GM12878 (cell line): ENCODE results near the gene ASB10. TPM values are rescaled to one million over a fixed set of nuclear protein-coding genes. Genes with fewer than 3 reads are reported as not detected.

Experiments used
- ATAC-seq: fragments of 200-7000 bp; cut with Tn5 transposase; 3 replicates; pipeline ENCODE4 v1.9.1; 2020; ENCODE audit warnings: mild to moderate bottlenecking, moderate library complexity
- BruUV-seq: library from RNA; stranded (reverse); fragments of 400-500 nt; replicated peaks from 2 replicates; lab custom pipeline; 2021; lab: Mats Ljungman, UMichigan
- CTCF ChIA-PET: fragments of 300-600 bp; sonication (Branson Sonifier 250); formaldehyde crosslinking; extraction: SDS; loops from one replicate; lab custom pipeline; 2021; ENCODE audit warnings: inconsistent platforms; lab: Yijun Ruan, JAX
- POLR2A ChIA-PET: fragments of 350-600 bp; formaldehyde crosslinking; extraction: SDS; loops from one replicate; lab custom pipeline; 2021; ENCODE audit warnings: inconsistent platforms; lab: Charles Lee
- RAD21 ChIA-PET: fragments of 300-600 bp; sonication (Branson Sonifier 250); formaldehyde crosslinking; loops from one replicate; lab custom pipeline; 2023; ENCODE audit warnings: antibody characterized with exemption; ENCODE audit not compliant: unreplicated experiment; lab: Charles Lee
- SMC1A ChIA-PET: fragments of 300-600 bp; sonication (Branson Sonifier 250); formaldehyde crosslinking; loops from one replicate; lab custom pipeline; 2023; ENCODE audit not compliant: unreplicated experiment, uncharacterized antibody; lab: Charles Lee
- DNase-seq: peaks from one replicate; pipeline ENCODE4 v3.0.0-alpha.2; 2011; ENCODE audit warnings: low read depth, low spot score
- FAIRE-seq: peaks from 3 replicates; lab custom pipeline; 2011; peaks lifted over from hg19 to GRCh38; lab: Jason Lieb, UNC
- H2AFZ ChIP-seq: 2 replicates; pipeline ENCODE4 v1.6.0; 2011; ENCODE audit warnings: low read depth, low read length, control low read depth; ENCODE audit not compliant: control insufficient read depth
- H3K27ac ChIP-seq: 2 replicates; pipeline ENCODE4 v1.5.1; 2011; ENCODE audit warnings: control low read depth; ENCODE audit not compliant: control insufficient read depth, insufficient read depth
- H3K27me3 ChIP-seq, 2 experiments: replicated peaks in 1 of 2; 2 replicates each; pipeline versions ENCODE4 v1.6.0 to v1.6.1; 2011; ENCODE audit warnings: low read length in 1 of 2; ENCODE audit not compliant: control insufficient read depth in 2 of 2, insufficient read depth in 2 of 2
- H3K36me3 ChIP-seq, 2 experiments: 2 replicates each; pipeline ENCODE4 v1.5.1; 2011; ENCODE audit warnings: low read length in 1 of 2; ENCODE audit not compliant: control insufficient read depth in 2 of 2, insufficient read depth in 2 of 2
- H3K4me1 ChIP-seq: 2 replicates; pipeline ENCODE4 v1.6.1; 2011; ENCODE audit warnings: mild to moderate bottlenecking, low read length, moderate library complexity, mixed read lengths; ENCODE audit not compliant: control insufficient read depth, insufficient read depth
- H3K4me2 ChIP-seq: 2 replicates; pipeline ENCODE4 v1.6.0; 2011; ENCODE audit warnings: control low read depth; ENCODE audit not compliant: control insufficient read depth, insufficient read depth
- H3K4me3 ChIP-seq: fragments of 200-600 bp; sonication (generic); 2 replicates; pipeline ENCODE4 v1.5.1; 2016
- H3K79me2 ChIP-seq: 2 replicates; pipeline ENCODE4 v1.6.0; 2011; ENCODE audit warnings: low read length; ENCODE audit not compliant: control insufficient read depth, insufficient read depth
- H3K9ac ChIP-seq: 2 replicates; pipeline ENCODE4 v1.8.0; 2011; ENCODE audit warnings: low read length, control low read depth, mixed read lengths; ENCODE audit not compliant: control insufficient read depth, insufficient read depth
- H3K9me3 ChIP-seq: replicated peaks from 3 replicates; pipeline ENCODE4 v1.5.1; 2011; ENCODE audit warnings: mild to moderate bottlenecking, low read length; ENCODE audit not compliant: control insufficient read depth, insufficient read depth
- H4K20me1 ChIP-seq: 2 replicates; pipeline ENCODE4 v1.6.0; 2011; ENCODE audit not compliant: control insufficient read depth, insufficient read depth
- ASH2L ChIP-seq: fragments of 300-600, 200-600 bp; sonication (generic); IDR thresholded peaks from 2 replicates; pipeline ENCODE4 v1.6.1; 2017; ENCODE audit warnings: low read depth, mild to moderate bottlenecking, borderline replicate concordance
- HDAC2 ChIP-seq: fragments of 200-600 bp; sonication (generic); IDR thresholded peaks from 2 replicates; pipeline ENCODE4 v1.6.1; 2017
- MEF2A ChIP-seq: IDR thresholded peaks from 2 replicates; pipeline ENCODE4 v1.6.1; 2011; ENCODE audit warnings: low read depth, mild to moderate bottlenecking, low read length, moderate library complexity; ENCODE audit not compliant: insufficient read depth
- MEF2B ChIP-seq: fragments of 450-650 bp; IDR thresholded peaks from 2 replicates; pipeline ENCODE4 v1.6.1; 2018; ENCODE audit warnings: mild to moderate bottlenecking, moderate library complexity; ENCODE audit not compliant: partially characterized antibody, poor library complexity, severe bottlenecking
- NFXL1 ChIP-seq: fragments of 450-650 bp; IDR thresholded peaks from 2 replicates; pipeline ENCODE4 v1.6.1; 2017; ENCODE audit warnings: antibody characterized with exemption, mild to moderate bottlenecking, borderline replicate concordance
- POU2F2 ChIP-seq: IDR thresholded peaks from 3 replicates; pipeline ENCODE4 v1.6.1; 2011; ENCODE audit warnings: low read depth, mild to moderate bottlenecking, low read length, borderline replicate concordance
- SMARCA5 ChIP-seq: fragments of 450-650 bp; IDR thresholded peaks from 2 replicates; pipeline ENCODE4 v1.6.1; 2017; ENCODE audit warnings: mild to moderate bottlenecking
- SP1 ChIP-seq: IDR thresholded peaks from one replicate; pipeline ENCODE4 v1.6.1; 2011; ENCODE audit warnings: low read depth, low read length
- SPI1 ChIP-seq: IDR thresholded peaks from 2 replicates; pipeline ENCODE4 v1.6.1; 2011; ENCODE audit warnings: low read depth, mild to moderate bottlenecking, low read length, moderate library complexity, borderline replicate concordance; ENCODE audit not compliant: insufficient read depth
- SRF ChIP-seq, 2 experiments: IDR thresholded peaks; 2 replicates each; pipeline ENCODE4 v1.6.1; 2011; ENCODE audit warnings: low read depth in 2 of 2, low read length in 2 of 2, mild to moderate bottlenecking in 1 of 2, moderate library complexity in 1 of 2
- STAT1 ChIP-seq: fragments of 450-650 bp; conservative IDR thresholded peaks from 2 replicates; pipeline ENCODE4 v1.6.1; 2014; ENCODE audit warnings: antibody characterized with exemption, mild to moderate bottlenecking
- TCF3 ChIP-seq: IDR thresholded peaks from 2 replicates; pipeline ENCODE4 v1.6.1; 2012; ENCODE audit warnings: low read depth, mild to moderate bottlenecking, low read length, borderline replicate concordance; ENCODE audit not compliant: insufficient read depth
- TCF7 ChIP-seq: IDR thresholded peaks from 2 replicates; pipeline ENCODE4 v1.6.1; 2014; ENCODE audit warnings: antibody characterized with exemption, borderline replicate concordance
- YBX1 ChIP-seq: fragments of 450-650 bp; IDR thresholded peaks from 2 replicates; pipeline ENCODE4 v1.6.1; 2016; ENCODE audit warnings: antibody characterized with exemption
- ZNF274 ChIP-seq: IDR thresholded peaks from one replicate; pipeline ENCODE4 v1.8.0; 2011; ENCODE audit not compliant: insufficient read length, insufficient read depth
- ZSCAN29 ChIP-seq: fragments of 450-650 bp; IDR thresholded peaks from 2 replicates; pipeline ENCODE4 v1.6.1; 2017; ENCODE audit warnings: mild to moderate bottlenecking, moderate library complexity
- WGBS: methylation state at CpG from one replicate; pipeline ENCODE4 v1.1.6; 2016; ENCODE audit warnings: low lambda C conversion rate; ENCODE audit not compliant: insufficient replicate concordance, insufficient coverage; ENCODE audit errors: missing lambda C conversion rate; 5-methylcytosine and 5-hydroxymethylcytosine counted together
- in situ Hi-C: fragments of 300-500 bp; cut with MboI; formaldehyde crosslinking; loops from 9 replicates; pipeline ENCODE4 v1.14.3; 2018; ENCODE audit warnings: mixed read lengths
- intact Hi-C: fragments of 100-400 bp; cut with micrococcal nuclease; formaldehyde crosslinking; loops from one replicate; pipeline ENCODE4 v1.14.2; 2022; ENCODE audit not compliant: unreplicated experiment
- polyA plus RNA-seq, 11 experiments: library from polyadenylated mRNA; depleted of rRNA in 4 of 11; unstranded in 6 of 11; stranded (reverse) in 5 of 11; fragments of >200 nt; fragmentation: Nextera tagmentation in 4 of 11; fragmentation: Illumina TruSeq in 1 of 11; extraction: Ambion mirVana in 4 of 11; extraction: Trizol in 1 of 11; gene quantifications; 1 replicate in 1 of 11; 2 replicates in 10 of 11; pipeline versions ENCODE4 v1.2.1 to v1.2.3, GENCODE V29; 2011 to 2016; ENCODE audit warnings: inconsistent platforms in 2 of 11, missing spikeins in 2 of 11, low read depth in 1 of 11
- total RNA-seq, 4 experiments: library from RNA; depleted of rRNA in 3 of 4; stranded (reverse); fragments of >200 nt in 3 of 4; fragmentation: Illumina TruSeq in 1 of 4; extraction: Trizol in 1 of 4; gene quantifications; 2 replicates each; pipeline versions ENCODE4 v1.2.1 to v1.2.3, GENCODE V29; 2013 to 2021
- TF ChIP-seq, protein P1 (sequence below): fragments of 450-650 bp; IDR thresholded peaks from 2 replicates; pipeline ENCODE4 v1.6.1; 2016; ENCODE audit warnings: mild to moderate bottlenecking
- TF ChIP-seq, protein P2 (sequence below): fragments of 450-650 bp; IDR thresholded peaks from 2 replicates; pipeline ENCODE4 v1.6.1; 2017; ENCODE audit warnings: low read depth, mild to moderate bottlenecking, moderate library complexity

Gene ASB10
- total and polyA plus RNA-seq, 10 of the 15 experiments (the other 5 are each of a cell fraction or from before 2014, with no cell fraction given) = not detected

DNA sequence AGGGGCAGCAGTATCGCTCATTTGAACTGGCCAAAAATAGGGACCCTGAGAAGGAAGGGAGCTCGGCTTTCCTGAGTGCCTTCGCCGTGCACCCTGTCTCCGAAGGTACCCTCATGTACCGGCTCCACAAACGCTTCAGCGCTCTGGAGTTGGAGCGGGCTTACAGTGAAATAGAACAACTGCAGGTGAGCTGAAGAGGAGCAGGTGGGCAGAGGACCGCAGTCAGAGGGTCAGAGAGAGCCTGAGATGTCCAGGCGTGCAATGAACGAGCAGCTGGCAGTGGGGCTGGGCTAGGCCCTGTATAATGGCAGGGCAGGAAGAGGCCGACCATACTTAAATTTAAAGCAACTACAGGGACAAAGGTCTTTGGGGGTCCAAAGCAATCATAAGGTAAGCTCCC is 49.4 kb upstream of the ASB10 start:
- BruUV-seq = no TSS peak
- 98% methylated on average over 13 of the region's 13 CpGs for WGBS
- in situ Hi-C loops (no loop called here), intact Hi-C loops (no loop called here)
- Histone ChIP-seq H3K27me3 (no peaks in the 10 kb centered on the region), H3K4me1 (peaks cover 5% of the 10 kb centered on the region), H3K9me3 (no peaks in the 10 kb centered on the region), H3K36me3 (peaks cover 0 to 13% of the 10 kb centered on the region in 2 experiments; a peak in 3 of 4 replicates), H3K4me2 (no peak overlapping the region), H3K27ac (no peak overlapping the region), H3K79me2 (peaks cover 35% of the 10 kb centered on the region), H4K20me1 (no peaks in the 10 kb centered on the region), H3K9ac (no peak overlapping the region), H3K4me3 (no peak overlapping the region), H2AFZ (no peak overlapping the region)
- ChIA-PET RAD21 (interaction anchor here (0.9 kb wide), 1 partner anchor 9 kb away, joined by 4 read pairs; the partner anchor contains the start of gene ABCF2), SMC1A (interaction anchor here (0.5 kb wide), 1 partner anchor 511 kb away, joined by 3 read pairs; no protein-coding TSS in a partner anchor), POLR2A (no interaction called here), CTCF (interaction anchor here (1.2 to 1.7 kb wide), 4 partner anchors 9 to 114 kb away, joined by 3 to 8 read pairs (median 4); partner anchors contain the start of gene ABCF2)
- DNase-seq (no peak), ATAC-seq (no peak), FAIRE-seq (no peak)
- no peak for TF ChIP-seq TCF3
- TF ChIP-seq SMARCA5 = no peak
- TF ChIP-seq SPI1 = no peak
- no peak for TF ChIP-seq SP1
- TF ChIP-seq HDAC2 = no peak
- TF ChIP-seq ZSCAN29 = no peak
- no peak for TF ChIP-seq STAT1
- TF ChIP-seq, protein P1, sequence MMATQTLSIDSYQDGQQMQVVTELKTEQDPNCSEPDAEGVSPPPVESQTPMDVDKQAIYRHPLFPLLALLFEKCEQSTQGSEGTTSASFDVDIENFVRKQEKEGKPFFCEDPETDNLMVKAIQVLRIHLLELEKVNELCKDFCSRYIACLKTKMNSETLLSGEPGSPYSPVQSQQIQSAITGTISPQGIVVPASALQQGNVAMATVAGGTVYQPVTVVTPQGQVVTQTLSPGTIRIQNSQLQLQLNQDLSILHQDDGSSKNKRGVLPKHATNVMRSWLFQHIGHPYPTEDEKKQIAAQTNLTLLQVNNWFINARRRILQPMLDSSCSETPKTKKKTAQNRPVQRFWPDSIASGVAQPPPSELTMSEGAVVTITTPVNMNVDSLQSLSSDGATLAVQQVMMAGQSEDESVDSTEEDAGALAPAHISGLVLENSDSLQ = no peak
- TF ChIP-seq MEF2A = no peak
- TF ChIP-seq YBX1 = no peak
- TF ChIP-seq ZNF274 = no peak
- no peak for TF ChIP-seq NFXL1
- no peak for TF ChIP-seq POU2F2
- TF ChIP-seq, protein P2, sequence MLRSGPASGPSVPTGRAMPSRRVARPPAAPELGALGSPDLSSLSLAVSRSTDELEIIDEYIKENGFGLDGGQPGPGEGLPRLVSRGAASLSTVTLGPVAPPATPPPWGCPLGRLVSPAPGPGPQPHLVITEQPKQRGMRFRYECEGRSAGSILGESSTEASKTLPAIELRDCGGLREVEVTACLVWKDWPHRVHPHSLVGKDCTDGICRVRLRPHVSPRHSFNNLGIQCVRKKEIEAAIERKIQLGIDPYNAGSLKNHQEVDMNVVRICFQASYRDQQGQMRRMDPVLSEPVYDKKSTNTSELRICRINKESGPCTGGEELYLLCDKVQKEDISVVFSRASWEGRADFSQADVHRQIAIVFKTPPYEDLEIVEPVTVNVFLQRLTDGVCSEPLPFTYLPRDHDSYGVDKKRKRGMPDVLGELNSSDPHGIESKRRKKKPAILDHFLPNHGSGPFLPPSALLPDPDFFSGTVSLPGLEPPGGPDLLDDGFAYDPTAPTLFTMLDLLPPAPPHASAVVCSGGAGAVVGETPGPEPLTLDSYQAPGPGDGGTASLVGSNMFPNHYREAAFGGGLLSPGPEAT = no peak
- TF ChIP-seq MEF2B = no peak
- no peak for TF ChIP-seq TCF7
- TF ChIP-seq SRF (IDR thresholded peaks at IDR 0.05; ENCODE audit: low read depth in 2 of 2, low read length in 2 of 2) = no peak
- TF ChIP-seq ASH2L = no peak
